Smooth muscle cell of trachea (primary cell): Measurements from ENCODE around the gene ARFGEF3. TPM values are rescaled to one million over a fixed set of nuclear protein-coding genes. Genes with fewer than 3 reads are reported as not detected.

Experiments
- total RNA-seq: library from RNA; depleted of rRNA; stranded (reverse); fragments of >200 nt; gene quantifications from 2 replicates; pipeline ENCODE4 v1.2.1, GENCODE V29; 2014

ARFGEF3 gene
- 0.17 and 0.44 TPM in 2 replicates for total RNA-seq

DNA sequence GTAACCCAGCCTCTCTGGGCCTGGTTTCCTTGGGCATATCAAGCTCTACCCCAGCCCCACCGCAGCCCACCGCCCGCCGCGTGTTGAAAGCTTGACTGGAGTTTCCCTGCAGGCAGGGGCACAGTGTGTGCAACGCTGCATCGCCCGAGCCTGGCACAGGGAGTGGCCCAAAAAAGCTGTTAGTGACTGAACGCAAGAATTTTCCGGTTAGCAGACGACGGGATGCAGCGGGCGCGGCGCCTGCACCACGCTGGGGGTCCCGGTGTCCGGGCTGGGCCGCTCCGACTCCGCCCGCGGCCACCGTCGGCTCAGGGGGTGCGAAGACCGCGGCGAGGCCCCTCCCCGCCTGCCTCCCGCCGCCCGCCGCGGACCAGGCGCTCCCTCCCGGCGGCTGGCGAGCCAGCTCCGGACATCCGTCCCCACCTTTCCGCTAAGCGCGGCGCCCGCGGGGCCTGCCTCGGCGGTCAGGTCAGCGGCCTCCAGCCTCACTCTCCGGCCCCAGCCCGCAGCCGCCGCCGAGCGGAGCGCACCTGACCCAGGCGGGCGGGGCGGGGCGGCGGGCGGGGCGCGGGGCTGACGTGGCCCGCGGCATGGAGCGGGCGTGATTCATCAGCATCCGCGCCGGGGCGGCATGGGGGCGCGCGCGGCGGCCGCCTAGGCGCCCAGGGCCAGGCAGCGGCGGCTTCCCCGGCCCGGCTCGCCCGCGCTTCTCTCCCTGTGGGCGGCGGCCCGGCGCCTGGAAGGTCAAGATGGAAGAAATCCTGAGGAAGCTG is at the start of gene ARFGEF3:
Gene ARFGEF3 (plus strand): TSS at position 602 of the 773 bp plus-strand sequence. CDS start 148 bp downstream, at position 750.

DNA sequence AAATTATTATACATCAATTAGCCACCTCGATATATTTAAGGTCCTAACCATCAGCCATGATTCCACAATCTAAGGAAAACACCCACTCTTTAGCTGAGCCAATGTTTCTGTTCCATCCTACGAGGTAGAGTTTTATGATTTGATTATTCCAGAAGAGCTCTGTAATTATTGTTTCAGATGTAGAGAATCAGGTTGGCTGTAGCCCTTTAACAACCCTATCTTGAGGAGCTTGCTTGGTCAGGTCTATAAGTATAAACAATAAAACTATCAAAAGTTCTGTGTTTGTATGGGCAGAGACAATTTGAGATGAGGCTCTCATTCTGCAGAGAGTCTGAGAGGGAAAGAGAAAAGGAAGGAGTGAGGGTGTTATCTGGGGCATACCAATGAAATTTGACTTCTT is 56.7 kb downstream of the ARFGEF3 start, which contains the start of gene PBOV1:
Gene PBOV1 (minus strand): TSS at position 43 of the 400 bp plus-strand sequence. CDS start 96 bp downstream, outside the sequence.

DNA sequence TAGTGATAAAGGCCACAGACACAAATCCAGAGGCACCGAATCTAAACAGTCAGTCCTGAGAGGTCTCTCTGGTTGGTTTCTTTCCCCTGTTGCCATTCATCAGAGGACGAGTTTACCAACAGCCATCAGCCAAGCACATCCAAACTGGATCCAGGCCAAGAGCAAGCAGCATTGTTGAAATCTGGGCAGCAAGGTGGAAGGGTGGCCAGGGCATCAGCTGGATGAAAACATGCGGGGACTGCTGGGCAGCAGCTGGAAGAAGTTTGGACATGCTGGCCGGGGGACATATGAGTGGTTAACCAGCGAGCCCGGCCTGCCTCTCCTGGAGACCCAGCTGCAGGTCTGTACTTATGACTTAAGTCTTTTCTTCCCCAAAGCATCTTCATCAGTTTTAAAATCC is 216.1 kb downstream of the ARFGEF3 start, which contains the start of gene SMIM28:
Gene SMIM28 (plus strand): TSS at position 62 of the 400 bp plus-strand sequence. CDS start 168 bp downstream, at position 230.

Other genes starting within 250 kb of the ARFGEF3 start
- gene PERP, start 54.5 kb upstream of the ARFGEF3 start, total RNA-seq, result 34.5 and 46.6 TPM in 2 replicates
- gene PBOV1, start 56.6 kb downstream of the ARFGEF3 start, total RNA-seq, result not detected in 2 replicates
- gene SMIM28, start 216.0 kb downstream of the ARFGEF3 start, total RNA-seq, result not detected in 2 replicates
- 41.2 and 55.9 TPM in 2 replicates for gene HEBP2, start 242.3 kb downstream of the ARFGEF3 start, total RNA-seq